ENCODE data around the gene GRB10. TPM values are rescaled to one million over a fixed set of nuclear protein-coding genes. Genes with fewer than 3 reads are reported as not detected.

The GRB10 gene
- total and polyA plus RNA-seq, 2 of the 8 experiments (the other 6 are each of a cell fraction or from before 2014, with no cell fraction given), result 35.7 to 97.0 TPM

DNA sequence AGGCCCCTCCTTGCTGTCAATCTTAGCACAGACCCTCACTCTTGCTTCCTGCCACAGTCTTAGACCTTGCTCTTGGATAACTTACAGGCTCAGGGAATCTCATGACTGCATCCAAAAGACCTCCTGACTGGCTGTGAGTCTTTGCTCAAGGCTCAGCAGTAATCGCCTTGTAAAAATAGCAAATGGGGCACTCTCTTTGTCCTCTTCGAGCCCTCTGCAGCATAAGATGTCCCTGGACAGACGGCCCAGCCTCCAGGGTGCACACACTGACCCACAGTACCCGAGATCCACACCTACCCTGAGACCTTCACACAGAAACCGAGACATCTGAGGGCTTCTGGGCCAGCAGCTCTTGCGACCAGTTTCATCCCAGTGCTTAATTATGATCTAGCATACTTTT is 151.6 kb downstream of the GRB10 start:
- Histone ChIP-seq H4K8ac (ENCODE audit: extremely low read depth, insufficient read depth, low read length) (no peak overlapping the region), H4K5ac (ENCODE audit: insufficient read length, low read depth, low read length) (no peak overlapping the region), H3K23me2 (ENCODE audit: low read depth, low read length) (no peaks in the 10 kb centered on the region), H3K9me3 (ENCODE audit: insufficient read depth in 2 of 2, low read depth in 1 of 2, low read length in 1 of 2) (no peaks in the 10 kb centered on the region), H3K4ac (replicated peaks; ENCODE audit: insufficient read length, low read depth, low read length) (no peak overlapping the region), H2BK120ac (replicated peaks; ENCODE audit: low read depth, low read length) (no peak overlapping the region), H2AK5ac (ENCODE audit: low read depth, low read length) (no peak overlapping the region), H3K18ac (ENCODE audit: extremely low read depth, low read length) (no peak overlapping the region), H2AFZ (ENCODE audit: low read length) (no peak overlapping the region), H3K56ac (replicated peaks; ENCODE audit: insufficient read length, low read depth, low read length) (no peak overlapping the region), H3K4me1 (replicated peaks in 1 of 4; ENCODE audit: control insufficient read depth in 3 of 4, insufficient read depth in 4 of 4, low read length in 3 of 4) (peaks cover 4 to 23% (median 9%) of the 10 kb centered on the region in 4 experiments), H3K27me3 (replicated peaks in 1 of 4; ENCODE audit: control insufficient read depth in 3 of 4, extremely low read depth in 1 of 4, insufficient read depth in 3 of 4, low read length in 3 of 4) (no peaks in the 10 kb centered on the region), H3K14ac (ENCODE audit: insufficient read length) (no peak overlapping the region), H2BK15ac (ENCODE audit: low read length) (no peak overlapping the region), H3K27ac (ENCODE audit: low read depth, low read length) (no peak overlapping the region), H3K4me2 (ENCODE audit: insufficient read depth in 1 of 2, low read depth in 2 of 2, low read length in 2 of 2) (no peak overlapping the region), H2BK5ac (ENCODE audit: low read depth, low read length) (no peak overlapping the region), H3K79me1 (ENCODE audit: low read depth, low read length) (peaks cover 5% of the 10 kb centered on the region; the same call in 1 of the 2 replicates), H3K79me2 (ENCODE audit: control insufficient read depth in 1 of 2, insufficient read depth in 2 of 2, low read length in 2 of 2) (peaks cover 0 to 57% of the 10 kb centered on the region in 2 experiments; a peak in 2 of 4 replicates), H3K9ac (replicated peaks in 1 of 4; ENCODE audit: extremely low read depth in 1 of 4, low read depth in 3 of 4, low read length in 3 of 4) (no peak overlapping the region), H3K4me3 (ENCODE audit: extremely low read depth in 1 of 4, insufficient read depth in 2 of 4, low read depth in 3 of 4, low read length in 4 of 4) (no peak overlapping the region), H2BK12ac (ENCODE audit: low read depth, low read length) (no peak overlapping the region), H4K20me1 (replicated peaks in 1 of 2; ENCODE audit: control insufficient read depth in 1 of 2, insufficient read depth in 2 of 2, low read length in 2 of 2) (peaks cover 6 to 8% of the 10 kb centered on the region in 2 experiments), H3K23ac (ENCODE audit: insufficient read length) (no peak overlapping the region), H4K91ac (replicated peaks; ENCODE audit: insufficient read length, low read length) (no peak overlapping the region), H3K36me3 (ENCODE audit: control insufficient read depth in 2 of 4, insufficient read depth in 4 of 4, low read length in 3 of 4) (peaks cover 2 to 7% (median 5%) of the 10 kb centered on the region in 4 experiments; a peak in 4 of 8 replicates), H2BK20ac (ENCODE audit: low read length) (no peak overlapping the region)
- no peak for DNase-seq (ENCODE audit: low read depth in 1 of 2, low spot score in 2 of 2)
- 82% methylated on average over 6 of the region's 6 CpGs; no CpG with 5 or more reads in 1 of the 2 experiments for WGBS, 2 experiments (ENCODE audit: extremely low coverage in 1 of 2, insufficient coverage in 1 of 2, insufficient read length in 1 of 2, insufficient replicate concordance in 2 of 2, low coverage in 1 of 2, low lambda C conversion rate in 2 of 2, missing lambda C conversion rate in 1 of 2)
- POLR2A ChIA-PET (ENCODE audit: partially characterized antibody), result interaction anchor here (1.7 kb wide), 1 partner anchor 16 kb away, joined by 4 read pairs; no protein-coding TSS in a partner anchor
- CTCF ChIA-PET (ENCODE audit: partially characterized antibody), result interaction anchor here (0.8 to 6.3 kb wide), 10 partner anchors 11 to 496 kb away, joined by 3 to 56 read pairs (median 4); no protein-coding TSS in a partner anchor
- no peak for FAIRE-seq
- no peak for TF ChIP-seq EGR1 (IDR thresholded peaks at IDR 0.05; ENCODE audit: borderline replicate concordance, low read depth, low read length)

Data from H1 (cell line).